Measurements from ENCODE around the gene KIAA1217. TPM values are rescaled to one million over a fixed set of nuclear protein-coding genes. Genes with fewer than 3 reads are reported as not detected.

The KIAA1217 gene
- total RNA-seq, 1 experiment from 2014 or later: 48.3 TPM

- Mint-ChIP-seq H3K27ac (ENCODE audit: low read depth, unreplicated experiment) (no peak overlapping the region), H3K4me3 (ENCODE audit: unreplicated experiment) (no peak overlapping the region), H3K36me3 (ENCODE audit: insufficient read depth, unreplicated experiment) (peaks cover 4% of the 10 kb centered on the region), H3K9me3 (ENCODE audit: unreplicated experiment) (no peaks in the 10 kb centered on the region), H3K4me1 (ENCODE audit: insufficient read depth, unreplicated experiment) (peaks cover 6% of the 10 kb centered on the region), H3K27me3 (ENCODE audit: insufficient read depth, unreplicated experiment) (no peaks in the 10 kb centered on the region)
- no peak for TF ChIP-seq CTCF (IDR thresholded peaks at IDR 0.05; ENCODE audit: unreplicated experiment)
- CTCF ChIA-PET: interaction anchor here (0.6 to 9.3 kb wide), 3 partner anchors 13 to 365 kb away, joined by 3 to 108 read pairs (median 3); no protein-coding TSS in a partner anchor
- no peak for DNase-seq (ENCODE audit: unreplicated experiment)
- intact Hi-C loops (cut with micrococcal nuclease): no loop called here
- POLR2A ChIA-PET: no interaction called here
- BruUV-seq (replicated peaks): no TSS peak
Measured at GRCh38 chr10:24358022-24358421, 149.1 kb downstream of the KIAA1217 start.

- Mint-ChIP-seq H3K27me3 (ENCODE audit: insufficient read depth, unreplicated experiment) (no peaks in the 10 kb centered on the region), H3K27ac (ENCODE audit: low read depth, unreplicated experiment) (no peak overlapping the region), H3K4me1 (ENCODE audit: insufficient read depth, unreplicated experiment) (peaks cover 6% of the 10 kb centered on the region), H3K9me3 (ENCODE audit: unreplicated experiment) (no peaks in the 10 kb centered on the region), H3K36me3 (ENCODE audit: insufficient read depth, unreplicated experiment) (peaks cover 4% of the 10 kb centered on the region), H3K4me3 (ENCODE audit: unreplicated experiment) (no peak overlapping the region)
- CTCF ChIA-PET: interaction anchor here (0.5 to 9.3 kb wide), 19 partner anchors 9 to 368 kb away, joined by 3 to 108 read pairs (median 5); partner anchors contain the start of gene KIAA1217
- no TSS peak for BruUV-seq (replicated peaks)
- intact Hi-C loops (cut with micrococcal nuclease): loop anchor here (1.0 to 5.0 kb wide), 8 partner anchors 104 to 1203 kb away; no protein-coding TSS in a partner anchor
- peak; percentile 71 for TF ChIP-seq CTCF (IDR thresholded peaks at IDR 0.05; ENCODE audit: unreplicated experiment)
- DNase-seq (ENCODE audit: unreplicated experiment): peak; percentile 87
- POLR2A ChIA-PET: interaction anchor here (1.0 to 2.2 kb wide), 4 partner anchors 23 to 366 kb away, joined by 3 to 7 read pairs (median 4); no protein-coding TSS in a partner anchor
Measured at GRCh38 chr10:24360282-24361127, 151.6 kb downstream of the KIAA1217 start.

- BruUV-seq (replicated peaks): no TSS peak
- POLR2A ChIA-PET: interaction anchor here (0.6 to 2.6 kb wide), 8 partner anchors 13 to 124 kb away, joined by 3 to 16 read pairs (median 4); no protein-coding TSS in a partner anchor
- Mint-ChIP-seq H3K4me1 (ENCODE audit: insufficient read depth, unreplicated experiment) (peaks cover 6% of the 10 kb centered on the region), H3K4me3 (ENCODE audit: unreplicated experiment) (no peak overlapping the region), H3K27ac (ENCODE audit: low read depth, unreplicated experiment) (no peak overlapping the region), H3K9me3 (ENCODE audit: unreplicated experiment) (no peaks in the 10 kb centered on the region), H3K27me3 (ENCODE audit: insufficient read depth, unreplicated experiment) (no peaks in the 10 kb centered on the region), H3K36me3 (ENCODE audit: insufficient read depth, unreplicated experiment) (peaks cover 9% of the 10 kb centered on the region)
- DNase-seq (ENCODE audit: unreplicated experiment): peak; percentile 68
- no peak for TF ChIP-seq CTCF (IDR thresholded peaks at IDR 0.05; ENCODE audit: unreplicated experiment)
- CTCF ChIA-PET: interaction anchor here (0.8 to 9.3 kb wide), 9 partner anchors 13 to 370 kb away, joined by 3 to 108 read pairs (median 8); no protein-coding TSS in a partner anchor
- intact Hi-C loops (cut with micrococcal nuclease): loop anchor here (1.0 to 5.0 kb wide), 4 partner anchors 70 to 1206 kb away; no protein-coding TSS in a partner anchor
Measured at GRCh38 chr10:24363070-24363469, 154.1 kb downstream of the KIAA1217 start.

GRCh38 chr10:24367688-24368087 lies 158.8 kb downstream of the KIAA1217 start:
- Mint-ChIP-seq H3K27ac (ENCODE audit: low read depth, unreplicated experiment) (no peak overlapping the region), H3K9me3 (ENCODE audit: unreplicated experiment) (peaks cover 7% of the 10 kb centered on the region), H3K4me1 (ENCODE audit: insufficient read depth, unreplicated experiment) (no peaks in the 10 kb centered on the region), H3K36me3 (ENCODE audit: insufficient read depth, unreplicated experiment) (peaks cover 27% of the 10 kb centered on the region), H3K27me3 (ENCODE audit: insufficient read depth, unreplicated experiment) (no peaks in the 10 kb centered on the region), H3K4me3 (ENCODE audit: unreplicated experiment) (no peak overlapping the region)
- ChIA-PET POLR2A (interaction anchor here (1.2 to 1.3 kb wide), 2 partner anchors 16 to 113 kb away, joined by 3 read pairs; no protein-coding TSS in a partner anchor), CTCF (interaction anchor here (0.8 to 3.0 kb wide), 3 partner anchors 50 to 152 kb away, joined by 3 to 10 read pairs (median 5); no protein-coding TSS in a partner anchor)
- intact Hi-C loops (cut with micrococcal nuclease): no loop called here
- BruUV-seq (replicated peaks): no TSS peak
- DNase-seq (ENCODE audit: unreplicated experiment): no peak
- no peak for TF ChIP-seq CTCF (IDR thresholded peaks at IDR 0.05; ENCODE audit: unreplicated experiment)
